OCI-LY7 (cell line): ENCODE measurements around the gene KCNQ1OT1.

ENCODE experiments used
- CTCF ChIP-seq: fragments of 200-600 bp; sonication (generic); conservative IDR thresholded peaks from 2 replicates; pipeline ENCODE4 v1.5.1; 2014; ENCODE audit warnings: mild to moderate bottlenecking, antibody characterized with exemption, low read length, moderate library complexity, mixed read lengths
- EZH2phosphoT487 ChIP-seq: fragments of 200-600 bp; sonication (generic); IDR thresholded peaks from 2 replicates; pipeline ENCODE4 v1.6.1; 2018; ENCODE audit warnings: low read depth, borderline replicate concordance, mild to moderate bottlenecking, mixed run types, antibody characterized with exemption, low read length, moderate library complexity, mixed read lengths

DNA sequence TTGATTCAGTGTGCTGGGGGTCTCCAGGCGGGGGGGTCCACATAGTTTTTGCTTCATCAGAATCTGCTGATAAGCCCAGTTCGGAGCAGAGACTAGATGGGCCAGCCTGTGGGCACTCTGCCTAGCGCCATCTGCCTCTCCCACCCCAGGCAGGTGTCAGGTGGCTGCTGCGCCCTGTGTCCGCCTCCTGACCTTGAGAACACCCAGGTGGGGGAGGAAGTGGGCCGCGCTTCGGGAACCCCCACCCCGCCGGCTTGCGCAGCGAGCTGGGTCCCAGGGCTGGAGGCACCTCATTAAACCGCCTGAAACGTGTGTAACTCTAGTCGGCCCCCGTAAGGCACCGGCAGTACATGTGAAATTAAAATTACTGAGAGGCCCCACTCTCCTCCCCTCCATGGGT, 141.4 kb downstream of the KCNQ1OT1 start:
- TF ChIP-seq CTCF (no peak), EZH2phosphoT487 (no peak)
